GM12878 (cell line): ENCODE data around the gene PPP2R3A. TPM values are rescaled to one million over a fixed set of nuclear protein-coding genes. Genes with fewer than 3 reads are reported as not detected.

ENCODE experiments used
- CEBPZ ChIP-seq: fragments of 150-350 bp; IDR thresholded peaks from 2 replicates; pipeline ENCODE4 v1.6.1; 2016; ENCODE audit warnings: low read depth, low read length
- CTCF ChIP-seq, 3 experiments: IDR thresholded peaks in 2 of 3; conservative IDR thresholded peaks in 1 of 3; 2 replicates each; pipeline ENCODE4 v1.5.1; 2011; ENCODE audit warnings: low read depth in 3 of 3, low read length in 3 of 3, mild to moderate bottlenecking in 3 of 3, control low read depth in 2 of 3, moderate library complexity in 2 of 3, inconsistent platforms in 1 of 3, mixed read lengths in 1 of 3; ENCODE audit not compliant: control insufficient read depth in 2 of 3, insufficient read depth in 1 of 3; ENCODE audit errors: extremely low read depth in 1 of 3
- CUX1 ChIP-seq: IDR thresholded peaks from 2 replicates; pipeline ENCODE4 v1.6.1; 2012; ENCODE audit warnings: improper control_type of control experiment, low read depth, low read length; ENCODE audit not compliant: insufficient replicate concordance
- E2F4 ChIP-seq: IDR thresholded peaks from 2 replicates; pipeline ENCODE4 v1.6.1; 2012; ENCODE audit warnings: low read depth, low read length, improper control_type of control experiment
- FOXM1 ChIP-seq: IDR thresholded peaks from 2 replicates; pipeline ENCODE4 v1.6.1; 2012; ENCODE audit warnings: low read depth, mild to moderate bottlenecking, inconsistent platforms, low read length, moderate library complexity
- KDM1A ChIP-seq: fragments of 200-600 bp; sonication (generic); IDR thresholded peaks from 2 replicates; pipeline ENCODE4 v1.6.1; 2016; ENCODE audit warnings: borderline replicate concordance
- MTA2 ChIP-seq: fragments of 450-650 bp; IDR thresholded peaks from 2 replicates; pipeline ENCODE4 v1.6.1; 2016; ENCODE audit warnings: low read depth, mild to moderate bottlenecking, moderate library complexity
- RAD21 ChIP-seq: IDR thresholded peaks from 2 replicates; pipeline ENCODE4 v1.6.1; 2011; ENCODE audit warnings: mild to moderate bottlenecking, low read depth, low read length, moderate library complexity; ENCODE audit not compliant: insufficient read depth
- RBBP5 ChIP-seq: fragments of 200-600 bp; sonication (generic); conservative IDR thresholded peaks from 2 replicates; pipeline ENCODE4 v1.6.1; 2016
- SKIL ChIP-seq: fragments of 450-650 bp; IDR thresholded peaks from 2 replicates; pipeline ENCODE4 v1.6.1; 2017; ENCODE audit warnings: mild to moderate bottlenecking, low read depth, inconsistent platforms; ENCODE audit not compliant: poor library complexity, severe bottlenecking
- SMAD5 ChIP-seq: IDR thresholded peaks from 2 replicates; pipeline ENCODE4 v1.6.1; 2016; ENCODE audit warnings: antibody characterized with exemption, low read depth
- SMARCA5 ChIP-seq: fragments of 450-650 bp; IDR thresholded peaks from 2 replicates; pipeline ENCODE4 v1.6.1; 2017; ENCODE audit warnings: mild to moderate bottlenecking
- SUZ12 ChIP-seq: fragments of 200-600 bp; sonication (generic); IDR thresholded peaks from one replicate; pipeline ENCODE4 v1.6.1; 2018; ENCODE audit warnings: antibody characterized with exemption, mild to moderate bottlenecking; ENCODE audit not compliant: unreplicated experiment
- YBX1 ChIP-seq: fragments of 450-650 bp; IDR thresholded peaks from 2 replicates; pipeline ENCODE4 v1.6.1; 2016; ENCODE audit warnings: antibody characterized with exemption
- ZBED1 ChIP-seq: IDR thresholded peaks from 2 replicates; pipeline ENCODE4 v1.6.1; 2016; ENCODE audit warnings: borderline replicate concordance
- ZNF217 ChIP-seq: fragments of 450-650 bp; IDR thresholded peaks from 2 replicates; pipeline ENCODE4 v1.6.1; 2017; ENCODE audit warnings: antibody characterized with exemption, mild to moderate bottlenecking
- ZNF24 ChIP-seq: fragments of 450-650 bp; IDR thresholded peaks from 2 replicates; pipeline ENCODE4 v1.6.1; 2017; ENCODE audit warnings: antibody characterized with exemption, mild to moderate bottlenecking
- polyA plus RNA-seq, 11 experiments: library from polyadenylated mRNA; depleted of rRNA in 4 of 11; unstranded in 6 of 11; stranded (reverse) in 5 of 11; fragments of >200 nt; fragmentation: Nextera tagmentation in 4 of 11; fragmentation: Illumina TruSeq in 1 of 11; extraction: Ambion mirVana in 4 of 11; extraction: Trizol in 1 of 11; gene quantifications; 1 replicate in 1 of 11; 2 replicates in 10 of 11; pipeline versions ENCODE4 v1.2.1 to v1.2.3, GENCODE V29; 2011 to 2016; ENCODE audit warnings: inconsistent platforms in 2 of 11, missing spikeins in 2 of 11, low read depth in 1 of 11
- total RNA-seq, 4 experiments: library from RNA; depleted of rRNA in 3 of 4; stranded (reverse); fragments of >200 nt in 3 of 4; fragmentation: Illumina TruSeq in 1 of 4; extraction: Trizol in 1 of 4; gene quantifications; 2 replicates each; pipeline versions ENCODE4 v1.2.1 to v1.2.3, GENCODE V29; 2013 to 2021

The PPP2R3A gene
- total and polyA plus RNA-seq, 10 of the 15 experiments (the other 5 are each of a cell fraction or from before 2014, with no cell fraction given), result under 0.01 to 0.16 (median 0.06) TPM; not detected in 5

- no peak for TF ChIP-seq CEBPZ
- peak; percentile 65; the same call in 1 of the 2 replicates for TF ChIP-seq FOXM1
- no peak for TF ChIP-seq ZBED1
- TF ChIP-seq YBX1, result no peak
- no peak for TF ChIP-seq SMARCA5
- no peak for TF ChIP-seq RAD21
- no peak for TF ChIP-seq SMAD5
- TF ChIP-seq ZNF217, result peak; percentile 95; the same call in 1 of the 2 replicates
- no peak for TF ChIP-seq KDM1A
- TF ChIP-seq CUX1, result no peak
- TF ChIP-seq SKIL, result no peak
- peak; percentile 80 for TF ChIP-seq MTA2
- no peak for TF ChIP-seq CTCF (IDR thresholded peaks at IDR 0.05 in 2 of 3, conservative IDR thresholded peaks at IDR 0.05 in 1 of 3; ENCODE audit: control insufficient read depth in 2 of 3, extremely low read depth in 1 of 3, insufficient read depth in 1 of 3, low read depth in 3 of 3, low read length in 3 of 3)
- 0 out of 2 replicates have a peak, but pooled peaks have one; percentile 11 for TF ChIP-seq ZNF24
- no peak for TF ChIP-seq E2F4
- no peak for TF ChIP-seq SUZ12
- no peak for TF ChIP-seq RBBP5
These were observed 144.0 kb downstream of the PPP2R3A start (continued) for GRCh38 chr3:136109499-136109898.
